ENCODE data around the gene KRTAP10-1.

KRTAP10-1 gene

GRCh38 chr21:44500111-44500510 lies 39.9 kb downstream of the KRTAP10-1 start:
- DNase-seq (ENCODE audit: low read depth) = no peak

GRCh38 chr21:44499631-44500030 lies 40.4 kb downstream of the KRTAP10-1 start:
- DNase-seq (ENCODE audit: low read depth) = no peak

GRCh38 chr21:44499211-44499560 lies 40.8 kb downstream of the KRTAP10-1 start:
- DNase-seq (ENCODE audit: low read depth) = no peak

- DNase-seq (ENCODE audit: low read depth) = no peak
Observed at GRCh38 chr21:44498280-44499210, 41.5 kb downstream of the KRTAP10-1 start.

GRCh38 chr21:44497703-44498126 lies 42.3 kb downstream of the KRTAP10-1 start:
- no peak for DNase-seq (ENCODE audit: low read depth)

GRCh38 chr21:44496564-44497550 lies 43.1 kb downstream of the KRTAP10-1 start:
- no peak for DNase-seq (ENCODE audit: low read depth)

GRCh38 chr21:44495611-44496563 lies 44.1 kb downstream of the KRTAP10-1 start:
- DNase-seq (ENCODE audit: low read depth) = no peak

GRCh38 chr21:44494956-44495355 lies 45.0 kb downstream of the KRTAP10-1 start:
- DNase-seq (ENCODE audit: low read depth) = no peak

- no peak for DNase-seq (ENCODE audit: low read depth)
Observed at GRCh38 chr21:44494418-44494817, 45.6 kb downstream of the KRTAP10-1 start.

- no peak for DNase-seq (ENCODE audit: low read depth)
Observed at GRCh38 chr21:44492567-44493385, 47.2 kb downstream of the KRTAP10-1 start.

GRCh38 chr21:44490816-44491215 lies 49.2 kb downstream of the KRTAP10-1 start:
- DNase-seq (ENCODE audit: low read depth) = no peak

- DNase-seq (ENCODE audit: low read depth) = no peak
Observed at GRCh38 chr21:44490405-44490804, 49.6 kb downstream of the KRTAP10-1 start.

- no peak for DNase-seq (ENCODE audit: low read depth)
Observed at GRCh38 chr21:44489962-44490361, 50.0 kb downstream of the KRTAP10-1 start.

Measured in amniotic epithelial cell (primary cell).